A549 (cell line): Measurements from ENCODE around the gene RET.

Experiments
- EP300 ChIP-seq, 2 experiments: fragments of >200 bp; sonication (Bioruptor Twin); formaldehyde crosslinking; IDR thresholded peaks; 2 replicates in 1 of 2; 3 replicates in 1 of 2; pipeline ENCODE4 v1.6.1; 2016 to 2017
- POLR2AphosphoS2 ChIP-seq: conservative IDR thresholded peaks from 2 replicates; pipeline ENCODE4 v1.6.1; 2012; ENCODE audit warnings: low read length, improper control_type of control experiment, inconsistent platforms
- TF ChIP-seq, protein P1 (sequence below): fragments of >200 bp; sonication (Bioruptor Twin); formaldehyde crosslinking; IDR thresholded peaks from 3 replicates; pipeline ENCODE4 v1.5.1; 2016
- TF ChIP-seq, protein P2 (sequence below): fragments of 200-600 bp; sonication (generic); IDR thresholded peaks from 2 replicates; pipeline ENCODE4 v1.6.1; 2016; ENCODE audit warnings: antibody characterized with exemption, mild to moderate bottlenecking, moderate library complexity

DNA sequence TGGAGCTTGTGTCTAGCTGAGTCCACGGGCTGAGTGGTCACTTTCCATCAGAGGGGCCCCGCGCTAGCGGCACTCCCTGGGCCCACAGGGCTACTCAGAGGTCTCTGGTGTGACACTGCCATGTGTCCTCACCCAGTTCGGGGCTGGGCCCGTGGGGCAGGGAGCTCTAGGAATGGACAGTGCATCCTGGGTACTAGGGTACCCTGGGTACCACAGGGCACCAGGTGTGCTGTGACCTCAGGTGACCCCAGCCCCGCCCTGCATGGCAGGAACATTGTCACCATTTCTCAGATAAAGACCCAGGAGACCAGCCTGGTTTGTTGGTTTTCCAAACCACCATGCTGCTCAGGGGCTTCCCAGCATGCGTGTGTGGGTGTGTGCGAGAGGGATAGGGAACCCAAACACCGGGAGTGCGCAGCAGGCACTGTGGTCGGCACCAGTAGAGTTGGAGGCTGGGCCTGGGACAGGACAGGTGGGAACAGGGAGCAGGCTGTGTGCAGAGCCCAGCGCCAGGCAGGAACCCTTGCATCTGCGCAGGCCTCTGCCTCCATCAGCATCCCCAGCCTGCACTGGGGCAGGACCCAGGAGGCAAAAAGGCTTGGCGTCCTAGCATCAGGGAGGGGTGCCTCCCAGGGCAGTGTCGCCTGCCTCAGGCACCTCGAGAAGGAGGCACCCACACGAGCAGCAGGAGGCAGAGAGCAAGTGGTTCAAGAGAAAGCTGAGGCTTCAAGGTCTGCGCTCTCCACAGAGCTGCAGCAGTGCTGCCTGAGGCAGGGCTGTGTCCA lies 42.0 kb downstream of the RET start:
- TF ChIP-seq POLR2AphosphoS2 (no peak), EP300 (IDR thresholded peaks at IDR 0.05) (no peak)
- TF ChIP-seq, protein P1, sequence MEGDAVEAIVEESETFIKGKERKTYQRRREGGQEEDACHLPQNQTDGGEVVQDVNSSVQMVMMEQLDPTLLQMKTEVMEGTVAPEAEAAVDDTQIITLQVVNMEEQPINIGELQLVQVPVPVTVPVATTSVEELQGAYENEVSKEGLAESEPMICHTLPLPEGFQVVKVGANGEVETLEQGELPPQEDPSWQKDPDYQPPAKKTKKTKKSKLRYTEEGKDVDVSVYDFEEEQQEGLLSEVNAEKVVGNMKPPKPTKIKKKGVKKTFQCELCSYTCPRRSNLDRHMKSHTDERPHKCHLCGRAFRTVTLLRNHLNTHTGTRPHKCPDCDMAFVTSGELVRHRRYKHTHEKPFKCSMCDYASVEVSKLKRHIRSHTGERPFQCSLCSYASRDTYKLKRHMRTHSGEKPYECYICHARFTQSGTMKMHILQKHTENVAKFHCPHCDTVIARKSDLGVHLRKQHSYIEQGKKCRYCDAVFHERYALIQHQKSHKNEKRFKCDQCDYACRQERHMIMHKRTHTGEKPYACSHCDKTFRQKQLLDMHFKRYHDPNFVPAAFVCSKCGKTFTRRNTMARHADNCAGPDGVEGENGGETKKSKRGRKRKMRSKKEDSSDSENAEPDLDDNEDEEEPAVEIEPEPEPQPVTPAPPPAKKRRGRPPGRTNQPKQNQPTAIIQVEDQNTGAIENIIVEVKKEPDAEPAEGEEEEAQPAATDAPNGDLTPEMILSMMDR, result no peak
- TF ChIP-seq, protein P2, sequence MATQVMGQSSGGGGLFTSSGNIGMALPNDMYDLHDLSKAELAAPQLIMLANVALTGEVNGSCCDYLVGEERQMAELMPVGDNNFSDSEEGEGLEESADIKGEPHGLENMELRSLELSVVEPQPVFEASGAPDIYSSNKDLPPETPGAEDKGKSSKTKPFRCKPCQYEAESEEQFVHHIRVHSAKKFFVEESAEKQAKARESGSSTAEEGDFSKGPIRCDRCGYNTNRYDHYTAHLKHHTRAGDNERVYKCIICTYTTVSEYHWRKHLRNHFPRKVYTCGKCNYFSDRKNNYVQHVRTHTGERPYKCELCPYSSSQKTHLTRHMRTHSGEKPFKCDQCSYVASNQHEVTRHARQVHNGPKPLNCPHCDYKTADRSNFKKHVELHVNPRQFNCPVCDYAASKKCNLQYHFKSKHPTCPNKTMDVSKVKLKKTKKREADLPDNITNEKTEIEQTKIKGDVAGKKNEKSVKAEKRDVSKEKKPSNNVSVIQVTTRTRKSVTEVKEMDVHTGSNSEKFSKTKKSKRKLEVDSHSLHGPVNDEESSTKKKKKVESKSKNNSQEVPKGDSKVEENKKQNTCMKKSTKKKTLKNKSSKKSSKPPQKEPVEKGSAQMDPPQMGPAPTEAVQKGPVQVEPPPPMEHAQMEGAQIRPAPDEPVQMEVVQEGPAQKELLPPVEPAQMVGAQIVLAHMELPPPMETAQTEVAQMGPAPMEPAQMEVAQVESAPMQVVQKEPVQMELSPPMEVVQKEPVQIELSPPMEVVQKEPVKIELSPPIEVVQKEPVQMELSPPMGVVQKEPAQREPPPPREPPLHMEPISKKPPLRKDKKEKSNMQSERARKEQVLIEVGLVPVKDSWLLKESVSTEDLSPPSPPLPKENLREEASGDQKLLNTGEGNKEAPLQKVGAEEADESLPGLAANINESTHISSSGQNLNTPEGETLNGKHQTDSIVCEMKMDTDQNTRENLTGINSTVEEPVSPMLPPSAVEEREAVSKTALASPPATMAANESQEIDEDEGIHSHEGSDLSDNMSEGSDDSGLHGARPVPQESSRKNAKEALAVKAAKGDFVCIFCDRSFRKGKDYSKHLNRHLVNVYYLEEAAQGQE, result no peak
